Measurements from ENCODE around the gene GPSM1. TPM values are rescaled to one million over a fixed set of nuclear protein-coding genes. Genes with fewer than 3 reads are reported as not detected.

The GPSM1 gene
- total RNA-seq, 1 experiment from 2014 or later = 24.7 TPM

DNA sequence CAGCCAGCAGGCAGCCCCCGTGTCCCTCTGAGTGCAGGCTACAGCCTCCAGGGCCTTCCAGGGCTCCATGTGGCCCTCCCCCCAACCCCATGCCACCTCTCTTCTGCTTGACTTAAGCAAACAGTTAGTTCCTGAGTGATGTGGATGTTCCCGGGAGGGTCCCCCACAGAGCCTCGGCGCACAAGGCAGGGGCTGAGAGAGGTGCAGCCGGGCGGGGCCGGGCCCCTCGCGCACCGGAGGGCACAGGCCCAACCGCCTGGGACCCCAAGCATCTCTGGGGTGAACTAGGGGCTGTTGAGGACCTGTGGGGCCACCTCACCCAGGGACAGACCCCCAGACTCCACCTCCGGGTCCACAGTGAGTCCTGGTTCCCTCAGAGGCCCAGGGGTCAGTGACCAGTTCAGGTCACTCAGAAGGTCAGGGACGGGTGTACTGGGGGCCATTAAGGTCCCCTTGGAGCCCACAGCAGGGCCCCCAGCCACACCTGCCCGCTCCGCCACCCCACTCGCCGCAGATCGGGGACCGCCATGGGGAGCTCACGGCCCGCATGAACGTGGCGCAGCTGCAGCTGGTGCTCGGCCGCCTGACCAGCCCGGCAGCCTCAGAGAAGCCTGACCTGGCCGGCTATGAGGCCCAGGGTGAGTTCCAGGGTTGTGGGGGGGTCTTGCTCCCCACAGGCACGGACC lies 13.2 kb downstream of the GPSM1 start:
- no peak overlapping the region for H3K4ac ChIP-seq (ENCODE audit: low read depth, low read length)
- H2AK5ac ChIP-seq (ENCODE audit: insufficient read length, low read length) = no peak overlapping the region
- no peaks in the 10 kb centered on the region for H3K79me1 ChIP-seq (ENCODE audit: insufficient read depth, low read depth, low read length, poor library complexity, severe bottlenecking)
- TF ChIP-seq, protein P1, sequence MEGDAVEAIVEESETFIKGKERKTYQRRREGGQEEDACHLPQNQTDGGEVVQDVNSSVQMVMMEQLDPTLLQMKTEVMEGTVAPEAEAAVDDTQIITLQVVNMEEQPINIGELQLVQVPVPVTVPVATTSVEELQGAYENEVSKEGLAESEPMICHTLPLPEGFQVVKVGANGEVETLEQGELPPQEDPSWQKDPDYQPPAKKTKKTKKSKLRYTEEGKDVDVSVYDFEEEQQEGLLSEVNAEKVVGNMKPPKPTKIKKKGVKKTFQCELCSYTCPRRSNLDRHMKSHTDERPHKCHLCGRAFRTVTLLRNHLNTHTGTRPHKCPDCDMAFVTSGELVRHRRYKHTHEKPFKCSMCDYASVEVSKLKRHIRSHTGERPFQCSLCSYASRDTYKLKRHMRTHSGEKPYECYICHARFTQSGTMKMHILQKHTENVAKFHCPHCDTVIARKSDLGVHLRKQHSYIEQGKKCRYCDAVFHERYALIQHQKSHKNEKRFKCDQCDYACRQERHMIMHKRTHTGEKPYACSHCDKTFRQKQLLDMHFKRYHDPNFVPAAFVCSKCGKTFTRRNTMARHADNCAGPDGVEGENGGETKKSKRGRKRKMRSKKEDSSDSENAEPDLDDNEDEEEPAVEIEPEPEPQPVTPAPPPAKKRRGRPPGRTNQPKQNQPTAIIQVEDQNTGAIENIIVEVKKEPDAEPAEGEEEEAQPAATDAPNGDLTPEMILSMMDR (conservative IDR thresholded peaks at IDR 0.05) = no peak
- H2BK20ac ChIP-seq (ENCODE audit: low read depth, low read length, poor library complexity, severe bottlenecking) = no peak overlapping the region
- no peak overlapping the region for H2BK120ac ChIP-seq (ENCODE audit: low read depth, low read length, poor library complexity, severe bottlenecking)
- H3K4me1 ChIP-seq (ENCODE audit: insufficient read depth, low read length) = no peaks in the 10 kb centered on the region
- H3K18ac ChIP-seq (ENCODE audit: insufficient read length, low read depth, low read length) = no peak overlapping the region
- Mint-ChIP-seq H3K27me3 (ENCODE audit: low read depth) (no peaks in the 10 kb centered on the region; the same call in 1 of the 2 replicates), H3K9me3 (no peaks in the 10 kb centered on the region), H3K27ac (no peak overlapping the region), H3K4me1 (peaks cover 6 to 17% of the 10 kb centered on the region in 2 experiments; a peak in 3 of 4 replicates), H3K36me3 (ENCODE audit: insufficient read depth in 1 of 3, low read depth in 3 of 3) (no peaks in the 10 kb centered on the region; a peak in 1 of 7 replicates), H3K4me3 (no peak overlapping the region)
- no peaks in the 10 kb centered on the region for H3K79me2 ChIP-seq (ENCODE audit: insufficient read depth, low read length)
- no peaks in the 10 kb centered on the region for H3K27me3 ChIP-seq (ENCODE audit: insufficient read depth, low read length)
- no peak overlapping the region for H2BK15ac ChIP-seq (ENCODE audit: low read depth, low read length)
- no peak overlapping the region for H2AFZ ChIP-seq (ENCODE audit: low read length)
- no peak overlapping the region for H3K9ac ChIP-seq (ENCODE audit: extremely low read depth, insufficient read length, low read length)
- H3K4me2 ChIP-seq (ENCODE audit: insufficient read depth, insufficient read length, low read length) = no peak overlapping the region
- no peak overlapping the region for H2BK12ac ChIP-seq (ENCODE audit: insufficient read length, low read depth, low read length)
- H3K23me2 ChIP-seq (ENCODE audit: insufficient read length, low read depth, low read length, poor library complexity, severe bottlenecking) = no peaks in the 10 kb centered on the region
- no peak overlapping the region for H2BK5ac ChIP-seq (ENCODE audit: insufficient read length, low read length)
- H4K20me1 ChIP-seq (ENCODE audit: control insufficient read depth, insufficient read depth, insufficient read length) = no peaks in the 10 kb centered on the region
- H4K8ac ChIP-seq (replicated peaks; ENCODE audit: insufficient read length, low read depth, low read length) = no peak overlapping the region
- H3T11ph ChIP-seq (ENCODE audit: low read length) = no peak overlapping the region
- no CpG with 5 or more reads among the region's 28 CpGs for WGBS (ENCODE audit: extremely low coverage, insufficient read length, low lambda C conversion rate)
- H3K56ac ChIP-seq (ENCODE audit: insufficient read length, low read depth, low read length) = no peak overlapping the region
- H4K91ac ChIP-seq (ENCODE audit: insufficient read length, low read depth, low read length) = no peak overlapping the region
- H4K5ac ChIP-seq (ENCODE audit: insufficient read length, low read depth, low read length) = no peak overlapping the region
- no peak for DNase-seq
- no peak overlapping the region for H3K27ac ChIP-seq (ENCODE audit: insufficient read length, low read depth, low read length)
- no peak overlapping the region for H3K23ac ChIP-seq (ENCODE audit: insufficient read length, low read depth, low read length)
- H3K9me3 ChIP-seq (ENCODE audit: control insufficient read depth, low read depth, low read length) = no peaks in the 10 kb centered on the region
- no peak overlapping the region for H3K14ac ChIP-seq (ENCODE audit: insufficient read depth, low read length)
